Right cardiac atrium (tissue), 5 donors: ENCODE data around the gene RMI2. TPM values are rescaled to one million over a fixed set of nuclear protein-coding genes. Genes with fewer than 3 reads are reported as not detected.
"Not testable (repeated sequence)": the region's sequence is repeated elsewhere in the genome, so short reads cannot be mapped to it uniquely, and the experiment has no call there.

Experiments
- ATAC-seq, 2 donors: fragments of 200-7000 bp; cut with Tn5 transposase; one replicate each; pipeline versions ENCODE4 v1.8.0 to v1.9.1; 2020; ENCODE audit warnings: moderate library complexity in 2 of 2, mild to moderate bottlenecking in 1 of 2
- DNase-seq, 3 donors: peaks; one replicate each; pipeline ENCODE4 v3.0.0-alpha.2; 2020
- H3K27ac ChIP-seq: one replicate; pipeline ENCODE4 v1.5.1; 2013; ENCODE audit warnings: mild to moderate bottlenecking, low read length, control low read depth, moderate library complexity
- H3K27me3 ChIP-seq: one replicate; pipeline ENCODE4 v1.6.1; 2013; ENCODE audit not compliant: control insufficient read depth, insufficient read depth
- H3K4me1 ChIP-seq: one replicate; pipeline ENCODE4 v1.6.1; 2013; ENCODE audit warnings: low read length; ENCODE audit not compliant: control insufficient read depth, insufficient read depth
- H3K4me3 ChIP-seq: one replicate; pipeline ENCODE4 v1.5.1; 2013; ENCODE audit warnings: low read length, control low read depth
- H3K9me3 ChIP-seq: one replicate; pipeline ENCODE4 v1.6.1; 2013; ENCODE audit warnings: low read length; ENCODE audit not compliant: control insufficient read depth
- WGBS: extraction: QIAGEN DNeasy Blood & Tissue Kit; methylation state at CpG from one replicate; pipeline ENCODE4 v1.1.7; 2013; 5-methylcytosine and 5-hydroxymethylcytosine counted together
- intact Hi-C, 4 donors: fragments of 100-400 bp; cut with DNase I; formaldehyde crosslinking; loops; one replicate each; pipeline versions ENCODE4 v1.11.0 to v1.14.0; 2022 to 2023
- long read RNA-seq, 4 donors: library from polyadenylated mRNA; unstranded; transcript quantifications; one replicate each; pipeline ENCODE4 v2.0.0, GENCODE V29; 2020 to 2021
- polyA plus RNA-seq: library from polyadenylated mRNA; stranded (reverse); fragments of 200-250 nt; gene quantifications from one replicate; pipeline ENCODE4 v1.2.3, GENCODE V29; 2013
- total RNA-seq, 4 donors: library from RNA; stranded (reverse); fragmentation: NEBNext Ultra II Directional; extraction: Animal tissue kit (Norgen Biotek cat#: 25700); gene quantifications; one replicate each; pipeline ENCODE4 v1.2.1, GENCODE V29; 2021
- donor health status: healthy with polysubstance abuse.
- donor health status: DM: no; HTN: yes; CAD: no.
- donor health status: DM: no; HTN: no; CAD: no.
- donor health status: DM: no; HTN: yes; CAD: no; lungs with severe emphysema.
- donor health status: DM: yes; HTN: yes; CAD: no.

RMI2 gene
- total RNA-seq (under 1 TPM in 3 of 4 donors, not detected in 1; 0.40 to 0.97 (median 0.67) TPM), polyA plus RNA-seq (0.20 TPM)
- long read RNA-seq, donor 1, partial matches to known transcripts: 0 of 3 reads
- long read RNA-seq, donor 1, other reads (novel, unspliced or antisense): 1 of 3 reads
- long read RNA-seq, donor 2, partial matches to known transcripts: 0 of 2 reads
- long read RNA-seq, donor 2, other reads (novel, unspliced or antisense): 1 of 2 reads
- long read RNA-seq, donor 3: 0 reads
- long read RNA-seq, donor 4: 0 reads

DNA sequence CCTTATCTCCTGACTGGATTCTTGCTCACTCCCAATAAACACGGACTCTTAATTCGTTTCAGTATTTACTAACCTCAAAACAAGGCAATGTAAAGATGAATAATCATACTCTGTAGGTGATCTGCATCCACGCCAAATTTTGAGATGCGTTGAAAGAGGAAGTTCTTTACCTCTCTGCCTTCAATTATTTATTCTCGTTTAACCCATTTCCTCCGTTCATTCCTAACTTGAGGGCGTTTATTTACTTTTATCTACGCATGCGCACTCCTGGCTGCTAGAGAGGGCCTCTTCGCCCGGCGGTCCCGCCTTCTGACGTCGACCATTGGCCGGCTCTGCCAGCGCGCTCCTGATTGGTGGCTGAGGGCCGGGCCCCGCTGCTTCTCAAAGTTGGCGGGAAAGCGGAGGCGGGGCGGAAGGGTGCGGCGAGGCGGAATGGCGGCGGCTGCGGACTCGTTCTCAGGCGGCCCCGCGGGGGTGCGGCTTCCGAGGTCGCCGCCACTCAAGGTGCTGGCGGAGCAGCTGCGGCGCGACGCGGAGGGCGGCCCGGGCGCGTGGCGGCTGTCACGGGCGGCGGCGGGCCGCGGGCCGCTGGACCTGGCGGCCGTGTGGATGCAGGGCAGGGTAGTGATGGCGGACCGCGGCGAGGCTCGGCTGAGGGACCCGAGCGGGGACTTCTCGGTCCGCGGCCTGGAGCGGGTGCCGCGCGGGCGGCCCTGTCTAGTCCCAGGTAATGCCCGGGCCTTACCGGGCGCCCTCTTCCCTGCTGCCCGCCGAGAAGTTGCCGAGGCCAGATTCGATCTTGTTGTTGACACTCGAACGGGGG lies at the start of gene RMI2:
Gene RMI2, plus strand, starts transcription at position 420 of the 823 bp plus-strand sequence. Its CDS starts 13 bp downstream, at position 433.
- peak; percentile 97 to 99 (median 98) for DNase-seq
- H3K27me3 ChIP-seq: no peaks in the 10 kb centered on the region
- intact Hi-C loops: no loop called here
- H3K27ac ChIP-seq: no peak within 1 kb of the TSS
- no peaks in the 10 kb centered on the region for H3K9me3 ChIP-seq
- peak; percentile 98 for ATAC-seq
- H3K4me1 ChIP-seq: no peaks in the 10 kb centered on the region
- peak within 1 kb of the TSS; percentile 65 for H3K4me3 ChIP-seq
- WGBS: 1% methylated on average over 82 of the region's 82 CpGs

DNA sequence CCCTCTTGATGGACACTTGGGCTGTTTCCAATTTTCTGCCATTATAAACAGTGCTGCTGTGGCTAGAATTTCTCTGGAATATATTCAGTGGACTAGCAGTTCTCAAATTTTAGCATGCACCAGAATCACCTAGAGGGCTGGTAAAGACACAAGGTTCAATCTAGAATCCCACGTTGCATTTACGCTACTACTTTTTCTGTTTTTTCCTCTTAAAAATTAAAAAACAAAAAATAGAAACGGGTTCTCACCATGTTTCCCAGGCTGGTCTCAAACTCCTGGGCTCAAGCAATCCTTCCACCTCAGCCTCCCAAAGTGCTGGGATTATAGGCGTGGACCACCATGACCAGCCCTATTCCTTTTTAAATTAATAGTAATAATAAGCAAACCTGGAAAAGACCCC lies 49.6 kb upstream of the RMI2 start:
- H3K9me3 ChIP-seq: no peaks in the 10 kb centered on the region
- 94% methylated on average over 4 of the region's 4 CpGs for WGBS
- no peak overlapping the region for H3K4me3 ChIP-seq
- no peak overlapping the region for H3K27ac ChIP-seq
- H3K27me3 ChIP-seq: no peaks in the 10 kb centered on the region
- no peaks in the 10 kb centered on the region for H3K4me1 ChIP-seq
- intact Hi-C loops: no loop called here
- ATAC-seq (no peak), DNase-seq (no peak)

DNA sequence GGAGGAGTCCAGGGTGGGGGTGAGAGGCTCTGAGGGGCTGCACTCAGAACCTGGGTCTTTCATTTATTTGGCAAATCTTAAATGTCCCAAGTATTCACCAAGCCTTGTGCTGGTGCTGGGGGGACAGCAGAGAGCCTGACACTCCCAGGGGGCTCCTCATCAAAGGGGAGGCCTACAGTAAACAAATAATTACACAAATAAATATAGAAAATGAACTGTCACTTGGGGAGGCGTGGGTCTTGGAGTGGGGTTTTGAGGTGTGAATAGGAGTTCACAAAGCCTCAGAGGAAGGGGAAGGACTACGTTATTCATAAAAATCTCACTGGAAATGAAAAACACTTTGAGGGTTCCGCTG lies 48.9 kb upstream of the RMI2 start:
- ATAC-seq (no peak), DNase-seq (no peak)
- Histone ChIP-seq H3K27ac (no peak overlapping the region), H3K4me3 (no peak overlapping the region), H3K4me1 (no peaks in the 10 kb centered on the region), H3K27me3 (no peaks in the 10 kb centered on the region), H3K9me3 (no peaks in the 10 kb centered on the region)
- intact Hi-C loops: no loop called here
- WGBS: 85% methylated on average over 3 of the region's 3 CpGs

DNA sequence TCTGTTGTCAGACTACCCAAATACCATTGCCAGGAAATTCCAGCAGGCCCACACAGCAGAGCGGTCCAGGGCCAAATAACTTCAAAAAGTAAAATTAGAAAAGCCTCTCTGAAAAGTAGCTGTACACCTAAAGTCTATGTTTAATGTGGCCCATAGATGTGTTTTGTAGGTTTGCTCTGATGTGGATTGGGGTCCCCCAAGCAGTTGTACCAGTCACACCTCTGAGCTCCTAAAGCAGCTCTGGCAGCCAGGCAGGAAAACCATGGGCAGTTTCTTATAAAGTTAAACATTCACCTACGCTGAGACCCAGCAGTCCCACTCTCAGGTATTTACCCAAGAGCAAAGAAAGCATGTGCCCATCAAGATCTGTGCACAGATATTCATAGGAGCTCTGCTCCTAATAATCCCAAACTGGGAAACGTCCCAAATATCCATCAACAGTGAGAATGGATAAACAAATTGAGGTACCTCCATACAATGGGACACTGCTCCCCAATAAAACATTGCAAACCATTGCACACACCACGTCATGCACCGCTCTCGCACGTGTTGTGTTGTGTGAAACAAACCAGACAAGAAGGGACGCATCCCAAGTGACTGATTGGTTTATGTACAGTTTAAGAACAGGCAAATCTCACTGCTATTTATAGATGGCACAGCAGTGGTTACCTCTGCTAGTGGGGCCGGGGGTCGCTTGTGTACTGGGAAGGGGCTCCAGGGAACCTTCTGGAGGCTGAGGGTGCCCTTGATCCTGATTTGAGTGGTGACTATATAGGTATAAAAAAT lies 48.4 kb upstream of the RMI2 start:
- Histone ChIP-seq H3K4me1 (no peaks in the 10 kb centered on the region), H3K27me3 (no peaks in the 10 kb centered on the region), H3K4me3 (no peak overlapping the region), H3K9me3 (no peaks in the 10 kb centered on the region), H3K27ac (no peak overlapping the region)
- DNase-seq (no peak), ATAC-seq (peak; percentile 34 to 52)
- WGBS: 48% methylated on average over 10 of the region's 10 CpGs
- intact Hi-C loops: no loop called here

DNA sequence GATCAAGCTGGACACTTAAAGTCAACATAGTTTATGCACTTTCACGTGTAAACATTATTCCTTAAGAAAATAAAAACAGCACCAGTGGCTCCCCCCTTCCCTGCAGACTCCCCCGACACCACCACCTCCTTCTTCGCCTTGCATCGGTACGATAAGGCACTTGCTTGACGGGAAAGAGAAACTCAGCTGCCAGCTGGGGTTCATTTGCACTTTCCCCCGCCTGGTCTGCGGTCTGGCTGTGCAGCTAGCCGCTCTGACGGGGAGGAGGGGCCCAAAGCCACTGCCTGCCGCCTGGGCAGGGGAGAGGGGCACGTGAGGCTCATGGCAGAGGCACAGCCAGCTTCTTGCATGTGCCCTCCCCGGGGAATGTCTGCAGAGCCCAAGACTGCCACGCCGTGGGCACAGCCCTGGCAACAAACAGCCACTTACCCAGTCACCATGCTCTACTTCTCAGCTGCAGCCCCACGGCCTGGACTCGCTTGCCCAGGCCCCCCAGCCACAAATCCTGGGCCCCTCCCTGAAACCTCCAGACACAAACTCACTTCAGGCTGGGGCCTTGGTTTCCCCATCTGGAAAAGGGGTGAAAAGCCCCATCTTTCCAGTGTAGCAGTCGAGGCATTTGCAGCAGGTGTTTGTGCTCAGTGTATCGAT lies 47.6 kb upstream of the RMI2 start:
- Histone ChIP-seq H3K9me3 (no peaks in the 10 kb centered on the region), H3K27me3 (no peaks in the 10 kb centered on the region), H3K27ac (peak overlapping the region; percentile 51), H3K4me3 (no peak overlapping the region), H3K4me1 (no peaks in the 10 kb centered on the region)
- intact Hi-C loops: no loop called here
- WGBS: 13% methylated on average over 19 of the region's 19 CpGs
- DNase-seq (peak; percentile 66 to 88 (median 86)), ATAC-seq (peak; percentile 87 to 93)

DNA sequence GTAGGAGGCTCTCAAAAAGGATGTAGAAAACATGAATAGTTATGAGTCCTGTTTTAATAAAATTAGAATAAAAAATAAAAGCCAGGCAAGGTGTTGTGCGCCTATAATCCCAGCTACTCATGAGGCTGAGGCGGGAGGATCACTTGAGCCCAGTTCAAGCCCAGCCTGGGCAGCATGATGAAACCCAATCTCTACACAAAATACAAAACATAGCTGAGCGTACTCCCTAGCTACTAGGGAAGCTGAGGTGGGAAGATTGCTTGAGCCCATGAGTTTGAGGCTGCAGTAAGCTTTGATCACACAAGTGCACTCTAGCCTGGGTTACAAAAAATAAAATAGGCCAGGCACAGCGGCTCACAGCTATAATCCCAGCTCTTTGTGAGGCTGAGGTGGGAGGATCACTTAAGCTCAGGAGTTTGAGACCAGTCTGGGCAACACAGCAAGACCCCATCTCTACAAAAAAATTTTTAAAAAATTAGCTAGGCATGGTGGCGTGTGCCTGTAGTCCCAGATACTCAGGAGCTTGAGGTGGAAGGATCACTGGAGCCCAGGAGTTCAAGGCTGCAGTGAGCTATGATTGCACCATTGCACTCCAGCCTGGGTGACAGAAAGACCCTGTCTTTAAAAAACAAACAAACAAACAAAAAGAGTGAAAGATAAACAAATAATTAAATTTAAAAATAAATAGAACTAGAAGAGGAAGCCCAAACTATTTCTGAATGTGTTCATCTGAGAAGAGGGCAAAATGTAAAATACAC lies 46.9 kb upstream of the RMI2 start:
- DNase-seq: no peak
- 96% methylated on average over 5 of the region's 5 CpGs for WGBS
- Histone ChIP-seq H3K27ac (no peak overlapping the region), H3K9me3 (no peaks in the 10 kb centered on the region), H3K4me1 (no peaks in the 10 kb centered on the region), H3K4me3 (no peak overlapping the region), H3K27me3 (no peaks in the 10 kb centered on the region)
- intact Hi-C loops: no loop called here
- no peak for ATAC-seq

DNA sequence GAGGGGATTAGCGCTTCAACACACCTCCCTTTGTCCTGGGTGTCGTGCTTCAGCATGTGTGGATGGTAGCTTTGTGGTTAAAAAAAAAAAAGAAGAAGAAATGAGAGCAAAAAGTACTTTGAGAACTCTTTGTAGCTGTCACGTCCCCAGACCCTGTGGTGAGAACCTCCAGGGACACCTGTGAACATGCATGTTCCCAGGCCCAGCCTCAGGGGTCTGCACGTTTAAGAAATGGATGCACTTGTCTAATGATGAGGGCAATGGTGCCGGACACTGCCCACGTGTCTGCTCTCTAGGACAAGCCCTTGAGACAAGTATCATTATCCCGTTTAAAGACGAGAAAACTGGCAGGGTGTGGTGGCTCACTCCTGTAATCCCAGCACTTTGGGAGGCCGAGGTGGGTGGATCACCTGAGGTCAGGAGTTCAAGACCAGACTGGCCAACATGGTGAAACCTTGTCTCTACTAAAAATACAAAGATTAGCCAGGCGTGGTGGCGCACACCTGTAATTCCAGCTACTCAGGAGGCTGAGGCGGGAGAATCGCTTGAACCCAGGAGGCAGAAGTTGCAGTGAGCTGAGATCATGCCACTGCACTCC lies 46.2 kb upstream of the RMI2 start:
- H3K27ac ChIP-seq, H3K27me3 ChIP-seq, H3K4me3 ChIP-seq, intact Hi-C loops, H3K9me3 ChIP-seq, ATAC-seq, DNase-seq, H3K4me1 ChIP-seq: not testable (repeated sequence)
- 86% methylated on average over 13 of the region's 13 CpGs for WGBS

DNA sequence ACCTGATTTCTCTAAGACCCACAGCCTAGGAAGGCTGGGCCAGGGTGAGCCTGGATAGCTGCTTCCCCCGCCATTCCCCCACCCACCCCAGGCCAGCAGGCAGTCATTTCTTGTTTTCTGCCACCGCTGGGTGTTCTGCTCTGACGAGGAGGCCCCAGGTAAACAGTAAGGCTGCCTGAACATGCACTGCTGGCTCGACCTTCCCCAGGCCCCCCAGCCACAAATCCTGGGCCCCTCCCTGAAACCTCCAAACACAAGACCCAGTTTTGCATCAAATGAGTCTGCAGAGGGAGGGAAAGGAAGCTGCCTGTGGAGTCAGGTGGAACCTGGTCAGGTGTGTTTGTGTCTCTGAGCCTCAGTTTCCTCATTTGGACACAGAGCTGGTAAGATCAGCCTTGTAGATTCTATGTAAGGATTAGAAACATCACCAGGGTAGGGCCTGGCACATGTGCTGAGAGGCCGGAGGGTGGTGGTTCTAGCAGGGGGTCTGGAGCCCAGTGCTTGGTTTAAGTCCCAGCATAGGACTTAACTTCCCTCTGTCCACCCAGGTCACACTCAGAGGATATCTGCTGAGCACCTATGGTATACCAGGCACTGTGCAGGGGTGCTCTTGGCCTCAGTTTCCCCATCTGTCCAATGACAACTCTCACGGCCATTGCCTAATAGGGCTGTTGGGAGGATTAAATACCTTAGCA lies 45.2 kb upstream of the RMI2 start:
- WGBS: 91% methylated on average over 6 of the region's 6 CpGs
- Histone ChIP-seq H3K27ac (no peak overlapping the region), H3K4me3 (no peak overlapping the region), H3K27me3 (no peaks in the 10 kb centered on the region), H3K4me1 (no peaks in the 10 kb centered on the region), H3K9me3 (no peaks in the 10 kb centered on the region)
- DNase-seq (no peak), ATAC-seq (no peak)
- intact Hi-C loops: no loop called here

DNA sequence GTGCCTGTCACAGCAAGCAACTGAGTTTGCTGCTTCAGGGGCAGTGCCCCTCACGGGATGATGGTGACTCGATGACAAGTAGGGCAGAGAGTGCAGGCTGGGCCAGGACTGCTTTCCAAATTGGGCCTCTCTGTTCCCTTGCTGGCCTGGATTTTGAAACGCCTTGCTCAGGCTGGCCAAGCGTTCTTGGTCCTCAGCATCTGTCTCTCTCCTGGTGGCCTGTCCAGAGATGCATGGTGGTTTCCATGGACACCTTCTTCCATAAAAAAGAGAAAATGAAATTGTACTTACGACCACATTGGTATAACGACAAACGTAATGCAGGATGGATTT lies 44.7 kb upstream of the RMI2 start:
- WGBS: 90% methylated on average over 7 of the region's 7 CpGs
- Histone ChIP-seq H3K27me3 (no peaks in the 10 kb centered on the region), H3K4me1 (no peaks in the 10 kb centered on the region), H3K27ac (no peak overlapping the region), H3K4me3 (no peak overlapping the region), H3K9me3 (no peaks in the 10 kb centered on the region)
- ATAC-seq (no peak), DNase-seq (no peak)
- intact Hi-C loops: no loop called here
